RKO (cell line): ENCODE results near the gene LLGL1.

Source experiments
- DNase-seq: peaks from one replicate; pipeline ENCODE4 v3.0.0-alpha.2; 2016; ENCODE audit warnings: low spot score

The LLGL1 gene

DNA sequence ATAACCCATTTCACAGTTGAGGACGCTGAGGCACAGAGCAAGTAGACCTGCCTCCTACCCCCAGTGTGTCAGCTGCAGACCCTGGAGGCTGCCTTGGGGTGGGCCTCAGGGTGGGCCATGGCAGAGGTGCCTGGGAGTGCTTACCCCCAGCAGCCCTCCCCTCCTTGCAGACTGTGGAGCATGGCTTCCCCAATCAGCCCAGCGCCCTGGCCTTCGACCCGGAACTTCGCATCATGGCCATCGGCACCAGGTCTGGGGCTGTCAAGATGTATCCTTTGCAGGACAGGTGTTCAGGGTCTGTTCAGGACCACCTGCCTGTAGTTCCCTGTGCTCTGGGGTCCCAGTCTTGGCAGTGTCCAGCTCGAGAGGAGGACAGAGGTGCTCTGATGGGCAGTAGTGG, 4.3 kb downstream of the LLGL1 start:
- no peak for DNase-seq

DNA sequence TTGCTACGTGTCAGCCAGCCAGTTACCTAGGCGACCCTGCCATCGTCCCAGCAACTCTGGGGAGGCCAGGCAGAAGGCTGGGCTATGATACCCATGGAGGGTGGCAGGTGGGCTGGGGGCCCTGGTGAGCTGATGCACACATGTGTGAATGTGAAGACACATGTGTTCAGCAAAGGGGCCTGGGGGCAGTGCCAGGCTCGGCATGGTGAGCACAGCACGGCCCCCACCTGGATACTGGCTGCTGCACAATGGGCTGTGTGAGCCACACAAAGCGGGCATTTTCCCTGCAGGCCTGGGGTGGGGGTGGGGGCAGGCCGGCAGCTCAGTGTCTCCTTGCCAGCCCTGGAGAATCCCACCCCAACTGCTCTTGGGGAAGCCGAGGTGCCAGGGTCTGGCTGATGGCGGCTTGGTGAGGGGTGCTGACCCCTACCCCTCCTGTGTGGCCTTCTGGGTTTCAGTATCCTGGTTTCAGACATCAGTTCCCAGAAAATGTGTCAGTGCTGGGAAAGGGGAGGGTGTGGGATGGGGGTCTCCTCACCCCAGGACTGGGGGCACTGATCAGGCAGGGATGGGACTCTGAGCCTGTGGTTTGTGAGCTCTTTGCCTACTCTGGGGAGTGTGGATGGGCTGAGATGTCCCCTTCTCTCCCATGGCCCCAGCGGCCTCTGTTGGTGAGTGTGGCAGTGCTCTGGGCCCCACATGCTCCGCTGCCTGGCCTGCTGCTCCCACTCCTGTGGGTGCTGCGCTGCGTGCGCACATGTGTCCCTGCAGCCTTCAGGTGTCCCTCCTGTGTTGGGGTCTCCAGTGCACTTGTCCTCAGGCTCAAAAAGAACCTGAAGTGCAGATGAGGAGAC, 5.1 kb downstream of the LLGL1 start:
- DNase-seq: no peak

DNA sequence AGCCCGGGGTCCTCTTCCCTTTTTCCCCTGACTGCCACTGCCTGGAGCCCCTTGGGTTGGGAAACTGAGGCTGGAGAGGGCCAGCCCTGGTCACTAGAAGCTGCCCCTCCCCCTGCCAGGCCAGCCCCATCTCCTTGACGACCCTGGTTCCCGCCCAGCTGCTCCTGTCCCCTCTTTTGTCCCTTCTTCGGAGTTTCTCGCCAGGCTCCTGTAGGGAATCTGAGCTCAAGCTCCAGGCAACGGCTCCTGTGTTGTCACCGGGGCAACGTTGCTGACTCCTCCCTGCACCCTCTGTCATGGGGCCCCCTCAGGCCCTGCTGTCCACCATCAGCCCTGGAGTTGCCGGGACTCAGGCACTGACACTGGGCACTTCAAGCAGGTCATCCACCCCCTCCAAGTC, 5.7 kb downstream of the LLGL1 start:
- no peak for DNase-seq

DNA sequence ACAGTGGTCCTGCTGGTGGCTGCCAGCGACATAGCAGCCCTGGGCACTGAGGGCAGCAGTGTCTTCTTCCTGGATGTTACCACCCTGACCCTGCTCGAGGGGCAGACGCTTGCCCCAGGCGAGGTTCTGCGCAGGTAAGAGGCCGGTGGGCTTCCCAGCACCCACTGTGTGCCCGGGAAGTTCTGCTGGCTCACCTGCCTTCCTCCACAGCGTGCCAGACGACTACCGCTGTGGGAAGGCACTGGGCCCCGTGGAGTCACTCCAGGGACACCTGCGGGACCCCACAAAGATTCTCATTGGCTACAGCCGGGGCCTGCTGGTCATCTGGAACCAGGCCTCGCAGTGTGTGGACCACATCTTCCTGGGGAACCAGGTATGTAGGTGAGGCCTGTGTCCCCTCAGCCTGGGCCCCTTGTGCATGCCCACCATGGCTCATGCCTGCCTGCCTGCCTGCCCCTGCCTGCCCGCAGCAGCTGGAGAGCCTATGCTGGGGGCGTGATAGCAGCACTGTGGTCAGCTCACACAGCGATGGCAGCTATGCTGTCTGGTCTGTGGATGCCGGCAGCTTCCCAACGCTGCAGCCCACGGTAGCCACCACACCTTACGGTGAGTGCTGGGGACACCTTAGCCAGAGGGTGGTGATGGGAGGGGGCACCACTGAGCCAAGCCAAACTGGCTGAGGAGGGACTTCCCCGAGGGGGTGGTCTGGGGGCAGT, 8.5 kb downstream of the LLGL1 start:
- DNase-seq: no peak

DNA sequence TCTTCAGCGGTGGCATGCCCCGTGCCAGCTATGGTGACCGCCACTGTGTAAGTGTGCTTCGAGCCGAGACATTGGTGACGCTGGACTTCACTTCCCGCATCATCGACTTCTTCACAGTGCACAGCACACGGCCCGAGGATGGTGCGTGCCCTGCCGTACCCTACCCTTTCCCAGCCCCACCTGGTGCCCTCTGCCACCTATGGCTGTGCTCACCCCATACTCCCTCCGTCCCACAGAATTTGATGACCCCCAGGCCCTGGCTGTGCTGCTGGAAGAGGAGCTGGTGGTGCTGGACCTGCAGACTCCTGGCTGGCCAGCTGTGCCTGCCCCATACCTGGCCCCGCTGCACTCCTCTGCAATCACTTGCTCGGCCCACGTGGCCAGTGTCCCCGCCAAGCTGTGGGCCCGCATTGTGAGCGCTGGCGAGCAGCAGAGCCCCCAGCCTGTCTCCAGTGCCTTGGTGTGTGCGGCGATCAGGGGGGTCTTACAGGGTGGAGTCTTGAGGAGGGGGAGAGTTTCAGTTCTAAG, 9.5 kb downstream of the LLGL1 start:
- DNase-seq: no peak

DNA sequence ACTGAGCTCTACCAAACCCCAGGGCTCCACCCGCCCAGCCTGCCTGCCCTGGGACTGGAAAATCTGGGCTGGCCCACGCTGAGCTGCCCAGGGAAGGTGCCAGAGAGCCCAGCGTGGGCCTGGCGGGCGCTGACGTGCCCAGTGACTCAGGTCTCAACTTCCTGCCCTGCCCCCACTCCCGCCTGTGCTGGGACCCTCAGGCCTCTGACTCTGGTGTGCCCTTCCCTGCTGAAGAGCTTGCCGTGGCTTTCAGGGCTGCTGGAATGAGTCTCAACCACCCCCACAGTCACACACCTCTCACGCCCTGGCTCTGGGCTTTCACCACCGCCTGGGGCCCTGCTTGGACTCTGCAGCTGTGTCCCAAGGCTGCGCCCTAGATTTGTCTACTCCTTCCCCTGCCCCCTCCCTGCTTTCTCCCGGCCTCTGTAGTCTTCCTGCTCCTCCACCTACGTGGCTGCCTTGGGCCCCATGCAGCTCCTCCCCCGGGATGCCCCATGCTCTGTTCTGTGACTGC, 10.4 kb downstream of the LLGL1 start:
- no peak for DNase-seq

DNA sequence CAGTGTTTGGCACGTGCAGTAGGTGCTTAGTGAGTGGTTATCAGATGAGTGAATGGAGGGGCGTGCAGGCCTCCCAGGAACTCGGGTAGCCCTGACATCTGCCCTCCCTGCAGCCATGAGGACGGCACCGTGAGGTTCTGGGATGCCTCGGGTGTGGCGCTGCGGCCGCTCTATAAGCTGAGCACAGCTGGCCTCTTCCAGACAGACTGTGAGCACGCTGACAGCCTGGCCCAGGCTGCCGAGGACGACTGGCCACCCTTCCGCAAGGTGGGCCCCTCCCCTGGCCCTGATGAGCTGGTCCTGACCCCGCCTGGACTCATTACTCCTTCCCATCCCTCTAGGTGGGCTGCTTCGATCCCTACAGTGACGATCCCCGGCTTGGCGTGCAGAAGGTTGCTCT, 11.1 kb downstream of the LLGL1 start:
- no peak for DNase-seq

DNA sequence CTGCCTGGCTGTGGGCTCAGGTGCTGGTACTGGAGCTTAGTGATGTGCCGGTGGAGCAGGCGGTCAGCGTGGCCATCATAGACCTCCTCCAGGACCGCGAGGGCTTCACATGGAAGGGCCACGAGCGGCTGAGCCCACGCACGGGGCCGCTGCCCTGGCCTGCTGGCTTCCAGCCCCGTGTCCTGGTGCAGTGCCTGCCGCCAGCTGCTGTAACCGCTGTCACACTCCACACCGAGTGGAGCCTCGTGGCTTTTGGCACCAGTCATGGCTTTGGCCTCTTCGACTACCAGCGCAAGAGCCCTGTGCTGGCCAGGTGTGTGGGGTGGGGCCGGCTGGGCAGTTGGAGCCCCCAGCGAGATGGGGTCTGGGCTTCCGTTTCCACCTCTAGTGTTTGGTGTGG, 12.0 kb downstream of the LLGL1 start:
- no peak for DNase-seq

DNA sequence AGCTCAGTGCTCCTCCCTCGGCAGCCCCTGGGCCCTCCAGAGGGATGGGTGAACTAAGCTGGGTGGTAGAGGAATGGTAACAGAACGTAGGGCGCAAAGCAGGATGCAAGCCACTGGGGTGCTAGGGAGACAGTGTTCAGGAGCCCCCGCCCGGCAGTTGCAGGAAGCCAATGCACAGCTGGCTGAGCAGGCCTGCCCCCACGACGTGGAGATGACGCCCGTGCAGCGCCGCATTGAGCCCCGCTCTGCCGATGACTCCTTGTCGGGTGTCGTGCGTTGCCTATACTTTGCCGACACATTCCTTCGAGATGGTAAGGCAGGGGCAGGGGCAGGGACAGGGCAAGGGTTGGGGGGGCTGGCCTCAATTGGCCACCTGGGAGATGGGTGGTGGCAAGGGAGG, 12.9 kb downstream of the LLGL1 start:
- no peak for DNase-seq

DNA sequence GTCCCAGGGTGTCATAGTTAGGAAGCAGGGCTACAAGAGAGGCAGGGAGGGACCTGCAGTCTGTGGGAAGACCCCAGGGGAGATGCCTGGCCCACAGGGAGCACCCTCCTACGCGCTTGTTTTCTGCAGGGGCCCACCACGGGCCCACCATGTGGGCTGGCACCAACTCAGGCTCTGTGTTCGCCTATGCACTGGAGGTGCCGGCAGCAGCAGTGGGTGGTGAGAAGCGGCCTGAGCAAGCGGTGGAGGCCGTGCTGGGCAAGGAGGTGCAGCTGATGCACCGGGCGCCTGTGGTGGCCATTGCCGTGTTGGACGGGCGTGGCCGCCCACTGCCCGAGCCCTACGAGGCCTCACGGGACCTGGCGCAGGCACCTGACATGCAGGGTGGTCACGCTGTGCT, 15.0 kb downstream of the LLGL1 start:
- no peak for DNase-seq

DNA sequence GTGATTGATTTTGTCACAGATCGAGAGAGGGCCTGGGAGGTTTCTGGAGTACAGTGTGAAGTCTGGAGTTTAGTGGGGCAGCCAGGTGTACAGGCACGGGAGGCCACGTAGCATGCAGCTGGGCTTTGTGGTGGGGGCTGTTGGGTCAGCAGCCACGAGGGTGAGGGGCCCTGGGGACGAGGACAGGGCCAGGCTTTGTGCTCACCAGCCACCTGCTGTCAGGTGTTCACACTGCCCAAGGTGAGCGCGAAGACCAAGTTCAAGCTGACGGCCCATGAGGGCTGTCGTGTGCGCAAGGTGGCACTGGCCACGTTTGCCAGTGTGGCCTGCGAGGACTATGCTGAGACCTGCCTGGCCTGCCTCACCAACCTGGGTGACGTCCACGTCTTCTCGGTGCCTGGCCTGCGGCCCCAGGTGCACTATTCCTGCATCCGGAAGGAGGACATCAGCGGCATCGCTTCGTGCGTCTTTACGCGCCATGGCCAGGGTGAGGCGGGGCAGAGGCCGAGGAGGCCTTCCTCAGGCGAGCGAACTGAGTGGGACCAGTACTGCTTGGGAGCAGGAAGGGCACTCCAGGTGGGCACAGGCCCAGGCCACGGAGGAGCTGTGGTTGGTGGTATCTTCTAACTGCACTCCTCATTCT, 15.9 kb downstream of the LLGL1 start:
- DNase-seq: no peak

DNA sequence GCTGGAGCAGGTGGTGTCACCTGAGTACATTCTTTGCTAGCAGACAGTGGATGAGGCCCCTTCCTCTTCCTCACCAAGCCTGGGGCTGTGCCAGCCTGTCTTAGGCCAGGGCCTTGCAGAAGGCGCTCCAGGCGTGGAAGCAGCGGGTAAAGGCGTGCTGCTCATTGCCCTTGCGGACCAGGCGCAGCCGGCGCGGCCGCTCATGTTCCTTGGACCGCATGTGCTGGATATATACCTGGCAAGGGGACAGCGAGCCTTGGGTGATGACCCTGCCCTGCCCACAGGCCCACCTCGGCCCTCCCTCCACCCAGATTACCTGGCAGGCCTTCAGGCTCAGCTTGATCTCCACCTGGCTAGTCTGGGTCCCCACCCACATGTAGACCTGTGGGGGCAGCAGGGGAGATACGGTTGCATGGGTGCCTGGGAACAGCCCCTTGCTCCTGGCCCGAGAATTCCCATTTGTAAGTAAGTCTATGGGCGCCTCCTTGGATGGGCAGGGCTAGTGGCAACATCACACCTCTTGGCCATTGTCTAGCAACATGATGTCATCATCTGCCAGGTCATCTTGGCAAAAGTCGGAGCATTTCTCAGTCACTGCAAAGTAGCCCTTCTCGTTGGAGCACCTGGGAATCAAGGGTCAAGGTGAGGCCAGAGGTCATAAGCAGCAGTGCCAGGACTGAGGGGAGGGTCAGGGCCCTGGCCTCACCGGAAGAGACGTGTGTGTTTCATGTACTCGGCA, 19.8 kb downstream of the LLGL1 start:
- no peak for DNase-seq

DNA sequence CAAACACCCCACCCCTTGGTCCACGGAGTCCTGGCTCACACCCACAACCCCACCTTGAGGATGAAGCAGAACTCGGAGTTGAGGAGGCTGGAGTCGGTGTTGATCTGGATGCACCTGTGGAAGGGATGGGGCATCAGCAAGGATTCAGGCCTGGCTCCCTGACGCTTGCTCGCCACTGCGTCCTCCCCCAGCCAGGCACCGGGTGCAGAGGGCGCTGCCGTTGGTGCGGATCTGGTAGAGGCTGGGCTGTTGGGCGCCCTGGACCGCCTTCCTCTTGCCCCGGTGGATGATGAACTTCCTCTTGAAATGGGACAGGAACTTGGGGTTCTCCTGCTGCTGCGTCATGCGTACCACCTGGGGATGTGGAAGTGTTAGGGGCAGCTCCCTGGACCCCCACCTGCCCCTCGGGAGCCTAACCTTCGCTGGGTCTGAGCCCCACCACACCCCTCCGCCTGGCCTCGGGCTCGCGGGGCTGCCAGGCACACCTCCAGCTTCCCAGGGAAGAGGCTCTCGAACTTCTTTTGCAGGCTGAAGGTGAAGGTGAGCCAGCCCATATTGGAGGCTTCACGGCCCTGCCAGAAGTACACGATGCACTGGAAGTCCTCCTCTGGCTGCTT, 20.8 kb downstream of the LLGL1 start:
- DNase-seq: no peak

DNA sequence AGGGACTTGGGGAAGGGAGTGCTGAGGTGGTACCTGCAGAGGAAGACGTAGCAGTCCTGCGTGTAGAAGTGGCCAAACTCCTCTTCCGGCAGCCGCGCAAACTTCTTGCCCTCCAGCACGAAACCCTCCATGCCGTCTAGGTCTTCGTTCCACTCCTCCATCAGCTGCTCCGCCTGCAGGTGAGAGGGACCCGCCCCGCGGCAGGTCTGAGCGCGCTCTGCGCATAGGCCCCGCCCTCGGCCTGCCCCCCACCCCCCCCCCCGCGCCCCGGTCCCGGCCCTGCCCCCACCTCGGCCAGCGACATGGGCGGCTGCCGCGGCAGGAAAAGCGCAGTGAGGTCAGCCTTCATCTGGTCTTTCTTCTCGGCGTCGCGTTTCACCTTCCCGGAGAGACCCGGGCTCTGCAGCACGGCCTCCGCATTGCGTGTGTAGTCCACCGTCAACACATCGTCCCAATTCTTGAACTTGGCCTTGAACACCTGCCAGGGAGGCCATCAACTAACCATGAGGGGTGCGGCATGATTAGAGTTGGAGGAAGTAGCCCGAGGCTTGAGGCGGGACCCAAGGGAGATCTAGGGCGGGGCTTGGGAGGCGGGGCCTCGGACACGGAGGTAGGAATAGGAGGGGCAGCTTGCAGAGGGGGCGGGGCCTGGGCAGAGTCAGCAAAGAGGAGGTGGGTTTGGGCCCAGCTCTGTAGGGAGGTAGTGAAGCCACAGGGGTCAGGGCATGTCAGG, 21.6 kb downstream of the LLGL1 start:
- DNase-seq: no peak

DNA sequence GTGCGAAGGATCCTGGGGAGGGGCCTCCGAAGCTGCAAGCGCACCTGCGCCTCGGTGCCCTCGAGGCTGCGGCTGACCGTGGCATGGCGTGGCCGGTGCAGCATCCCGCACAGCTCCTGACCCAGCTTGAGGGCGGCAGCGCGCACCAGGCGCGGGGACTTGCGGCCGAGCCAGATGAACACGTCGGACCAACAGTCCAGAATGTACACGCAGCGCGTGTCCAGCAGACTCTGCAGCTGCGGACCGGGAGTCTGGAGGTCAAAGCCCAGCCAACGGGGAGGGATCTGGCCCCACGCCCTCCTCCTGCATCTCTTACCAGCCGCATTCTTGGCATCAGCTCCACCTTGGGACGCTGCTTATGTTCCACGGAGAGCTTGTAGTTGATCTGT, 22.2 kb downstream of the LLGL1 start:
- DNase-seq: no peak

DNA sequence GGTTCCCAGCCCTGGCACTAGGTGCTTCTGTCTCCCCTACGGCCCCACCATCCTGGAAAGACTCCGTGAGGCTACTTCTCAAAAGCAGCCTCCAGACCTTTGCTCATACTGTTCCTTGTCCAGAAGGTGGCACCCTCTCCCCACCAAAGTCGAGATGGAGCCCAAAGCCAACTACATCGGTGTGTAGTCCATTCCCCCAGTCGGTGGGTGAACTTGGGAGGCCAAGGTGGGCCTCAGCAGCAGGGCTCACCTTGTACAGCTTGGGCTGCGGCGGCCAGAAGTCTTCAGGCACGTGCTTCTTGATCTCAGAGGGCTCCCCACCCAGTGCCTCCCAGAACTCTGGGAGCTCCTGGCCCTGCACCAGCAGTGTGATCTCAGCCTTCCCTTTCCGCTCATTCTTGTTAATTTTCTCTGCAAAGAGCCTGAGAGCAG, 22.9 kb downstream of the LLGL1 start:
- peak; percentile 74 for DNase-seq

DNA sequence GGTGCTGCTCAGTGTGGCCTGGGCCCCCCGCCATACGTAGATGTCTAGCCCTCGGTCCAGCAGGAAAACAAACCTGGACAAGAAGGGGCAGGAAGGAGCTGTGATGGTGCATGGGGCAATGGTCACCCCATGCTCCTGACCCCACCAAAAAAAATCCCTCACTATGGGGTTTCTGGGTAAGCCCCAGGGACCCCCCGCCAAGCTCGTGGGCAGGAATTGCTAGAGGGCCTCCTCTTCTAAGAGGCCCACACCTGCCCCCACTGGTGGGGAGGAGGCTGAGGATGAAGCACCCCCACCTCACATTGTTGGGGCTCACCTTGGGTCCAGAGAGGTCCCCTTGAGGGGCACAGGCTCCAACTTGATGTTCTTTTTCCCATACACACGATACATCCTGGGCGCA, 23.4 kb downstream of the LLGL1 start:
- no peak for DNase-seq

DNA sequence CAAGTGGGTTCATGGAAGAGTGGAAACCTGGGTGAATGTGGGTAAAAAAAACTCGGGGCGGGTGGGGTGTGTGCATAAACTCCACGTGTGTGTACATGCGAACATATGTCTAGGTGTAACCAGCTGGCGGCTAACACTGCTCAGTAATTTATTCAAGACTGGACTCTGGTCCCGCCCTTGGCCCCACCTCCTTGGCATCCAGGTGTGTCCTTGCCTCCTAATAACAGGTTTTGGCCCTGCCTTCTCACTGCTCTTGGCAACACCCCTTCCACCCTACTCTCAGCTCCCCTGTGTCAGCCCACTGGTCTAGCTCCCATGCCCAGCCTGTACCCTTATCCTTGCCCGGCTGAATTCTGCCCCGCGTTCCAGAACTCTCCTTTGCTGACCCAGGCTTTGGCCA, 24.8 kb downstream of the LLGL1 start:
- no peak for DNase-seq

DNA sequence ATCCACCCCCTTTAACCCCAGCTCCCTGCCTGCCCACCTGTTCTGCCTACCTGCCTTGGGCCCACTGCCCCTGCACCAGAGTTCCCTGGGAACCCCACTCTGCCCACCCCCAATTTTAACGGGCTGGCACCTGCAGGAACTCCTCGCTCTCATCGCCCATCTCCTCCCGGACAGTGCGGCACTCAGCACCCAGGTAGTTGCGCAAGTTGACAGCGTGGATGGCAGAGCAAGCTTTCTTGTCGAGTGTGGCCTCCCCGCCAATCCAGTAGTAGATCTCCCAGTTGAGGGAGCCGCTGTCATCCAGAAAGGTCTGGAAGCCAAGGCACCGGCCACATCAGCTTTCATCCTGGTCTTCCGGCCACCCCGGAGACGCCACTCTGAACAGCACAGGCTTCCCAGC, 25.3 kb downstream of the LLGL1 start:
- no peak for DNase-seq

DNA sequence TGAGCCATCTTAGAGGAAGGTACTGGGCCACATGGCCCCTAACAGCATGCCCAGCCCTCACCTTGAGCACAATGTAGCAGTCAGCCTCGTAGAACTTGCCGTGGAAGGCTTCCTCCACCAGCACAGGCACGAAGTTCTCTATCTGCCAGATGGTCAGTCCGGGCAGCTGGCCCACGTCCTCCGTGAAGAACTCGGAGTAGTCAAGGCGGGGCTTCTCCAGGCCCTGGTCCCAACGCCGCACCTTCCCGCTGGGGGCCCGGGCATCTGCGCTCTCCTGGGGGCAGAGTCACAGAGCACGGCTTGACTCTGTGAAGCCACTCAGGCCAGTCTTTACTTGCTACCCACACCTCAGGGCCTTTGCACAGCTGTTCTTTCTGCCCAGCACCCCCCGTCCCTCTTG, 25.8 kb downstream of the LLGL1 start:
- DNase-seq: no peak

DNA sequence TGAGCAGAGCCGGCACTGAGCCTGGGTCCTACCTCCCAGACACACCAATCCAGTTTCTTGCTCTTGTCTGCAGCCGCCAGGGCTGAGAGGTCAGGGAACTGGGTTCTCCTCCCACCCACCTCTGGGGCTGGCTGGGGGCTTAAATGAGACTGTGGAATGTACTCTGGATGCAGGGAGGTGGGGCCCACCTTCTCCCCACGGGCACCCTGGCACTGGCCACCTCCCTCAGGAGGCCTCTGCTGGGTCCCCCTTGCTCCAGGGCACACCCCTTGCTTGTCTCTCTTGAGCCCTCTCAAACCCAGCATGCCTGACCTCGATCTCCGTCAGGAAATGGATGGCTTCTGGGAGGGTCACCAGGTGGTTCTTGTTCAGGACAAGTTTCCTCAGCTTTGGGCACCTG, 26.7 kb downstream of the LLGL1 start:
- no peak for DNase-seq
